ENCODE results near the gene MYH11. TPM values are rescaled to one million over a fixed set of nuclear protein-coding genes. Genes with fewer than 3 reads are reported as not detected.

MYH11 gene
- polyA plus RNA-seq, 1 donor (not counting 4 experiments of a cell fraction or from before 2014, with no cell fraction given): not detected

- Histone ChIP-seq H3K79me2 (ENCODE audit: control insufficient read depth, insufficient read depth, low read length) (no peaks in the 10 kb centered on the region), H3K27ac (ENCODE audit: control insufficient read depth, insufficient read depth, low read length) (no peak overlapping the region), H3K36me3 (ENCODE audit: control insufficient read depth in 2 of 2, extremely low read depth in 1 of 2, insufficient read depth in 2 of 2, low read length in 2 of 2) (no peaks in the 10 kb centered on the region), H3K9me1 (ENCODE audit: control insufficient read depth, extremely low read depth, insufficient read depth, low read length) (no peaks in the 10 kb centered on the region), H3K4me1 (ENCODE audit: control insufficient read depth, extremely low read depth, insufficient read depth, low read length) (no peaks in the 10 kb centered on the region), H4K20me1 (ENCODE audit: control insufficient read depth, extremely low read depth, insufficient read depth, low read length) (no peaks in the 10 kb centered on the region), H3K4me3 (ENCODE audit: control insufficient read depth in 2 of 3, extremely low read depth in 1 of 3, insufficient read depth in 2 of 3, low read depth in 1 of 3, low read length in 3 of 3) (no peak overlapping the region), H3K27me3 (ENCODE audit: control insufficient read depth, extremely low read depth, insufficient read depth, low read length) (peaks cover 5% of the 10 kb centered on the region), H3K9ac (ENCODE audit: control insufficient read depth, extremely low read depth, insufficient read depth, low read length) (no peak overlapping the region), H2AFZ (ENCODE audit: control insufficient read depth, low read length) (no peak overlapping the region), H3K9me3 (ENCODE audit: control insufficient read depth, low read depth, low read length) (no peaks in the 10 kb centered on the region), H3K4me2 (ENCODE audit: control insufficient read depth, extremely low read depth, insufficient read depth, low read depth, low read length) (no peak overlapping the region)
- dilution Hi-C loops (cut with MboI; ENCODE audit: extremely low pct_ligation_motif_present, low sequenced_read_pairs): no loop called here
- DNase-seq (ENCODE audit: low read depth, low spot score): no peak
- no peak for FAIRE-seq
- TF ChIP-seq, protein P1, sequence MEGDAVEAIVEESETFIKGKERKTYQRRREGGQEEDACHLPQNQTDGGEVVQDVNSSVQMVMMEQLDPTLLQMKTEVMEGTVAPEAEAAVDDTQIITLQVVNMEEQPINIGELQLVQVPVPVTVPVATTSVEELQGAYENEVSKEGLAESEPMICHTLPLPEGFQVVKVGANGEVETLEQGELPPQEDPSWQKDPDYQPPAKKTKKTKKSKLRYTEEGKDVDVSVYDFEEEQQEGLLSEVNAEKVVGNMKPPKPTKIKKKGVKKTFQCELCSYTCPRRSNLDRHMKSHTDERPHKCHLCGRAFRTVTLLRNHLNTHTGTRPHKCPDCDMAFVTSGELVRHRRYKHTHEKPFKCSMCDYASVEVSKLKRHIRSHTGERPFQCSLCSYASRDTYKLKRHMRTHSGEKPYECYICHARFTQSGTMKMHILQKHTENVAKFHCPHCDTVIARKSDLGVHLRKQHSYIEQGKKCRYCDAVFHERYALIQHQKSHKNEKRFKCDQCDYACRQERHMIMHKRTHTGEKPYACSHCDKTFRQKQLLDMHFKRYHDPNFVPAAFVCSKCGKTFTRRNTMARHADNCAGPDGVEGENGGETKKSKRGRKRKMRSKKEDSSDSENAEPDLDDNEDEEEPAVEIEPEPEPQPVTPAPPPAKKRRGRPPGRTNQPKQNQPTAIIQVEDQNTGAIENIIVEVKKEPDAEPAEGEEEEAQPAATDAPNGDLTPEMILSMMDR (optimal IDR thresholded peaks at IDR 0.05 in 1 of 3, IDR thresholded peaks at IDR 0.05 in 1 of 3, conservative IDR thresholded peaks at IDR 0.05 in 1 of 3; ENCODE audit: extremely low read depth in 1 of 3, insufficient read depth in 2 of 3, low read length in 3 of 3): no peak
- TF ChIP-seq EZH2 (IDR thresholded peaks at IDR 0.05; ENCODE audit: low read length): no peak
Measured at GRCh38 chr16:15778999-15779614, 77.7 kb downstream of the MYH11 start.

GRCh38 chr16:15778204-15778743 is 78.6 kb downstream of the MYH11 start:
- H3K27ac ChIP-seq (ENCODE audit: control insufficient read depth, insufficient read depth, low read length): no peak overlapping the region
- H3K9me3 ChIP-seq (ENCODE audit: control insufficient read depth, low read depth, low read length): no peaks in the 10 kb centered on the region
- dilution Hi-C loops (cut with MboI; ENCODE audit: extremely low pct_ligation_motif_present, low sequenced_read_pairs): no loop called here

More at GRCh38 chr16:15778204-15778743, 78.6 kb downstream of the MYH11 start:
- H3K9ac ChIP-seq (ENCODE audit: control insufficient read depth, extremely low read depth, insufficient read depth, low read length): no peak overlapping the region
- H4K20me1 ChIP-seq (ENCODE audit: control insufficient read depth, extremely low read depth, insufficient read depth, low read length): no peaks in the 10 kb centered on the region
- TF ChIP-seq EZH2 (IDR thresholded peaks at IDR 0.05; ENCODE audit: low read length): no peak
- TF ChIP-seq, protein P1 (optimal IDR thresholded peaks at IDR 0.05 in 1 of 3, IDR thresholded peaks at IDR 0.05 in 1 of 3, conservative IDR thresholded peaks at IDR 0.05 in 1 of 3; ENCODE audit: extremely low read depth in 1 of 3, insufficient read depth in 2 of 3, low read length in 3 of 3): no peak
- H3K4me1 ChIP-seq (ENCODE audit: control insufficient read depth, extremely low read depth, insufficient read depth, low read length): no peaks in the 10 kb centered on the region
- DNase-seq (ENCODE audit: low read depth, low spot score) (no peak), FAIRE-seq (no peak)
- no peak overlapping the region for H2AFZ ChIP-seq (ENCODE audit: control insufficient read depth, low read length)
- H3K36me3 ChIP-seq (ENCODE audit: control insufficient read depth in 2 of 2, extremely low read depth in 1 of 2, insufficient read depth in 2 of 2, low read length in 2 of 2): no peaks in the 10 kb centered on the region
- H3K79me2 ChIP-seq (ENCODE audit: control insufficient read depth, insufficient read depth, low read length): no peaks in the 10 kb centered on the region
- H3K4me3 ChIP-seq (ENCODE audit: control insufficient read depth in 2 of 3, extremely low read depth in 1 of 3, insufficient read depth in 2 of 3, low read depth in 1 of 3, low read length in 3 of 3): no peak overlapping the region
- peaks cover 5% of the 10 kb centered on the region for H3K27me3 ChIP-seq (ENCODE audit: control insufficient read depth, extremely low read depth, insufficient read depth, low read length)
- no peak overlapping the region for H3K4me2 ChIP-seq (ENCODE audit: control insufficient read depth, extremely low read depth, insufficient read depth, low read depth, low read length)
- no peaks in the 10 kb centered on the region for H3K9me1 ChIP-seq (ENCODE audit: control insufficient read depth, extremely low read depth, insufficient read depth, low read length)
